ENCODE measurements around the gene FERMT3.

The FERMT3 gene

DNA sequence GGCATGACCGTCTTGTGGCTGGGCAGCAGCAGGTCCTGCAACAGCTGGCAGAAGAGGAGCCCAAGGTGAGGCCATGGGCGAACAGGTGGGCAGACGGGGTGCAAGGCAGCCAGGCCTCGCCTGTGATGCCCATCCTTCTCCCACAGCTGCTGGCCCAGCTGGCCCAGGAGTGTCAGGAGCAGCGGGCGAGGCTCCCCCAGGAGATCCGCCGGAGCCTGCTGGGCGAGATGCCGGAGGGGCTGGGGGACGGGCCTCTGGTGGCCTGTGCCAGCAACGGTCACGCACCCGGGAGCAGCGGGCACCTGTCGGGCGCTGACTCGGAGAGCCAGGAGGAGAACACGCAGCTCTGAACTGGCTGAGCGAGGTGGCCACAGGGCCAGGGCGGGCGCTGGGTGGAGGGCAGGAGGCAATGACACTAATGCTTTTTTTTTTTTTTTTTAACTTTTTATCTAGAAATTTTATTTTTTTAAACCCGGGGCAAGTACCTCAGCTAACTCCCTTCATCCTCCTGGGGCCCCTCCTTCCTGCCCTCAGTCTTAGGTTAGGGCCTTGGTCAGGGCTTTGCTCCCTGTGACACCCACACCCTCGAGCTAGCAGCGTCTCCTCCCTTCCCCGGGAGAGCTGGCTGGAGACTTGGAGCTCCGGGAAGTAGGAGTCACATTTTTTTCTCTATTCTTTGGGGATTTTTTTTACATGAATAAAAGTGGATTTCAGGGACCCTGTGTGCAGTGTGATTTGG, 60.9 kb downstream of the FERMT3 start:
- no peak for DNase-seq

DNA sequence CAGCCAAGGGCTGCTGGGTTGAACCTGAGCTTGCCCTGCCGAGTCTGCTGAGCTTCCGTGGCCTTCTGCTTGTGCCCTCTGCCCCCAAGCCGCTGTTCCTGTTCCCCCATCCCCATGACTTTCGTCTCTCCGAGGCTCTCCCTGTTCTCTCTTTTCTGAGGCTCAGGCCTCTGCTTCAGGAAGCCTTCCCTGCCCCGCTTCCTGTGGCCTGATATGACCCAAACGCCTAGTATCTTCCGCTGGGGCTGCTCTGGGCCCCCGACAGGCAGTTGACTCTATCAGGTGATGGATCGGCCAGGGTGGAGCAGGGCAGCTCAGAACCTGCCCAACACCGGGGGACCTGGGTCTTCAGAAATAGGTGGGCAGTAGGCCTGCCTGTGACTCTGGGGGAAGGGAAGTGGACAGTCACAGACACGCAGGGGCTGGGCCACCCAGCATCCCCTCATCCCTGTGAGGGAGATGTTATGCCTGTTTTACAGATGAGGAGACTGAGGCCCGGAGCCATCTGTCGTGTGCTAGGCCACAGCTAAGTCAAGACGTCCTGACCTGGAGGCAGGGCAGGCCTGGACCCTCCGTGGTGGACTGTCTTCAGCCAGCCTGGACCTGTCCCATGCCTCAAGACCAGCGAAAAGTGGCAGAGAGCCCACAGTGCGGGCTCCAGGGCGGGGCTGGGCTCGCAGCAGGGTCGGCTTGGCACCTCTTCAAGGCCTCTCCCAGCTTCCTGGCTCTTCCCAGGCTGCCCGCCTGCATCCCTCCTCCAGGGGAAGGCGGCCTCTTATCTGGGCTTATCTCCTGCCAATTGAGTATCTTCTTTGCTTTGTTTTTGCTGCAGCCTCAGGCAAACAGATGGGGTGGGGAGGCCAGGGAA, 61.7 kb downstream of the FERMT3 start:
- DNase-seq: no peak

DNA sequence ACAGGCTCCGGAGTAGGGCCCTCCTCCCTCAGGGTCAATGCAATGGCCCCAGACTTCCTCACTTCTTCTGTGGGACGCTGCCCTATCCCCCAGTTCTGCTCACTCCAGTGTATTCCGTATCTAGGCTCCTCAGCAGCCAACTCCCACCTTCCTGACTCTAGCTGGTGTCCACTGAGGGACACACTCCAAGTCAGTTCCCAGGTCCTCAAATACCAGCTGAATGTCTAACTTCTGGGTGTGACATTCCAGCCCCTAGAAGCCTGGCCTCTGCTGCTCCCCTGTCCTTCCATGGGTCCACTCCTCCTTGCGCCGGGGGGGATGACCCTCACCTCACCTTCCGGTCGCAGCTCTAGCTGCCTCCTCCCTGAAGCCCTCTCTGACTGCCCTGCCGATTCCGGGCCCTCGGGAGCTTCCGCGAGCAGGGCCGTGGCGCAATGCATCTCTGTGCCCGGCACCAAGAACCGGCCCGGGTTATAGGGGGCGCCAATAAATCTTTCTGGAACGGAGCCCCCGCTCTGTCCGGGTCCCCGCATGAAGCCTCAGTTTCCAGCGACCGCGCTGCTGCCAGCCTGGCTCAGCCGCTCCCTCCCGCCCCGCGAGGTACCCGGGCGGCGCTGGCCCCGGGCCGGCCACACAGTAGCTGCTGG, 62.5 kb downstream of the FERMT3 start:
- no peak for DNase-seq

DNA sequence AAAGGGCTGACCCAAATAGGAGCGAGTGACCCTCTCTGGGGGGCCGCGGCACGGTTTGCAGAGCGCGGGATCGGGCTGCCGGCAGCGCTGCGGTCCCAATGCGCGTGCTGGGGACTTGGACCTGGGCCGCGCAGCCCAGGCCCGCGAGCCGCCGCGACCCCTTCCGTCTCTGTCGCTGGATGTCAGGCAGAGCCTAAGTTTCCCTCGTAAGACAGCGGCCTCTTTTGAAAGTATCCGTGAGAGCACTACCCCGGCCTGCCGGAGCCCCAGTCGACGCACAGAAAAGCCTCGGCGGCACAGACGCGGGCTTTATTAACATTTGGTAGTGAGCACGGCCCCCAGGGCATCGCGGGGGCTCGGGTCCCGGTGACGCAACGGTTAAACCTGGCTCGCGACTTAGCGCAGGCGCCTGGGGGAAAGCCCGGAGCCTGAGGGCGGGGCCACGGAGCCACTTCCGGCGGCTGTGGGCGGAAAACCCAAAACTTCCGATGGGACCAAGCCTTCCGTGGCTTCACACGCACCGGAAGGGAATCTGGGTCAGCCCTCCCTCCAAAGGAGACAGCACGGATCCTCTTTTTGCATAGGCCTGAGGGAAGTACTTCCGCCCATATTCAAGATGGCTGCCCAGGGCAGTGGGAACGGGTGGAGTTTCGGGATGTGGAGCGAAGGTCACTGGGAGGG, 63.2 kb downstream of the FERMT3 start:
- peak; percentile 98 for DNase-seq
